PFSK-1 (cell line): Measurements from ENCODE around the gene CYFIP2.

Source experiments
- FOXP2 ChIP-seq: optimal IDR thresholded peaks from 2 replicates; pipeline ENCODE3; 2011; ENCODE audit warnings: borderline replicate concordance, control low read depth, inconsistent platforms; ENCODE audit not compliant: insufficient read depth; ENCODE audit errors: extremely low read length, extremely low read depth
- POLR2AphosphoS5 ChIP-seq: IDR thresholded peaks from 2 replicates; pipeline ENCODE4 v1.6.1; 2012; ENCODE audit warnings: low read depth, mild to moderate bottlenecking, control low read depth, low read length, moderate library complexity
- REST ChIP-seq, 2 experiments: IDR thresholded peaks; 2 replicates each; pipeline versions ENCODE4 v1.6.1 to v1.8.0; 2011 to 2012; ENCODE audit warnings: low read depth in 2 of 2, low read length in 2 of 2, control low read depth in 1 of 2, inconsistent platforms in 1 of 2, mild to moderate bottlenecking in 1 of 2, moderate library complexity in 1 of 2; ENCODE audit not compliant: insufficient read depth in 1 of 2
- SIN3A ChIP-seq: IDR thresholded peaks from 2 replicates; pipeline ENCODE4 v1.6.1; 2012; ENCODE audit warnings: mild to moderate bottlenecking, low read length, moderate library complexity, borderline replicate concordance; ENCODE audit not compliant: insufficient read depth
- TAF1 ChIP-seq: IDR thresholded peaks from 2 replicates; pipeline ENCODE4 v1.6.1; 2012; ENCODE audit warnings: low read length, control low read depth, borderline replicate concordance; ENCODE audit not compliant: insufficient read depth

DNA sequence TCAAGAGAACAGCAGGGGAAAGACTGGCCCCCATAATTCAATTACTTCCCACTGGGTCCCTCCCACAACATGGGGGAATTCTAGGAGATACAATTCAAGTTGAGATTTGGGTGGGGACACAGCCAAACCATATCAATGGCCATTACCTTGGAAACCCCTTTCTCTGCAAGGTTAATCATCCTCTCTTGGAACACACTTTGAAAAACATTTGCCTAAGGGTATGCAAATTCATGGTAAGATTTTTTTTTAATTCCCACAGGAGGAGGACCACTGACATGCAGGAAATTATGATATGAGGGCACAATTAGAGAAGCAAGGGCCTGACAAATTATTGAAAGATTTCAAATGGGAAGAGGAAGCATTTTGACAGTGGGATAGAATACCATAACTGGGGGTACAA lies 132.4 kb downstream of the CYFIP2 start:
- TF ChIP-seq TAF1, result no peak
- TF ChIP-seq REST (IDR thresholded peaks at IDR 0.05; ENCODE audit: insufficient read depth in 1 of 2, low read depth in 2 of 2, low read length in 2 of 2), result no peak
- TF ChIP-seq POLR2AphosphoS5, result no peak
- no peak for TF ChIP-seq SIN3A
- no peak for TF ChIP-seq FOXP2
